SU-DHL-6 (cell line): ENCODE data around the gene BCAR1.

ENCODE experiments used
- EZH2phosphoT487 ChIP-seq: fragments of 200-600 bp; sonication (generic), shearing (Covaris generic); conservative IDR thresholded peaks from 2 replicates; pipeline ENCODE4 v1.6.1; 2018; ENCODE audit warnings: mild to moderate bottlenecking, antibody characterized with exemption, low read length, moderate library complexity, mixed read lengths
- TF ChIP-seq, protein P1 (sequence below): fragments of 200-600 bp; sonication (generic); IDR thresholded peaks from one replicate; pipeline ENCODE4 v1.5.1; 2017; ENCODE audit warnings: antibody characterized with exemption, mild to moderate bottlenecking, low read length, moderate library complexity; ENCODE audit not compliant: insufficient read depth, poor library complexity, severe bottlenecking

DNA sequence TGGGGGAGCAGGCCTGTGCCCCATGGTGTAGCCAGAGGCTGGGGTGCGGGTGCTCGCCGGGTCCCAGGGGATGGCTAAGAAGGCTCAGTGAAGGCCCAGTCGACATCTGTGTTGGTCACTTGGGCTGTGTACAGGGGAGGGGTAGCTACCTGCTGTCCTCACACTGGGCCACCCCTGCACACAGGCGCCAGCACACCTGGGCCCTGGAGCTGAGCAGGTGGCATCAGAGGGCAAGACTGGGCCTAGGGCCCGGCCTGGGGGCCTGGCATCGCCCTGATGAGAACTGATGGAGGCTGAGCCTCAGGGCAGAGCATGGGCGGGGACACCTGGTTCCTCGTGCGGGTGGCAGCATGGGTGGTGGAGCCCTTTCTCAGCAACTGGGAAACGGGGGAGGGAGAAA lies 43.6 kb downstream of the BCAR1 start:
- TF ChIP-seq, protein P1, sequence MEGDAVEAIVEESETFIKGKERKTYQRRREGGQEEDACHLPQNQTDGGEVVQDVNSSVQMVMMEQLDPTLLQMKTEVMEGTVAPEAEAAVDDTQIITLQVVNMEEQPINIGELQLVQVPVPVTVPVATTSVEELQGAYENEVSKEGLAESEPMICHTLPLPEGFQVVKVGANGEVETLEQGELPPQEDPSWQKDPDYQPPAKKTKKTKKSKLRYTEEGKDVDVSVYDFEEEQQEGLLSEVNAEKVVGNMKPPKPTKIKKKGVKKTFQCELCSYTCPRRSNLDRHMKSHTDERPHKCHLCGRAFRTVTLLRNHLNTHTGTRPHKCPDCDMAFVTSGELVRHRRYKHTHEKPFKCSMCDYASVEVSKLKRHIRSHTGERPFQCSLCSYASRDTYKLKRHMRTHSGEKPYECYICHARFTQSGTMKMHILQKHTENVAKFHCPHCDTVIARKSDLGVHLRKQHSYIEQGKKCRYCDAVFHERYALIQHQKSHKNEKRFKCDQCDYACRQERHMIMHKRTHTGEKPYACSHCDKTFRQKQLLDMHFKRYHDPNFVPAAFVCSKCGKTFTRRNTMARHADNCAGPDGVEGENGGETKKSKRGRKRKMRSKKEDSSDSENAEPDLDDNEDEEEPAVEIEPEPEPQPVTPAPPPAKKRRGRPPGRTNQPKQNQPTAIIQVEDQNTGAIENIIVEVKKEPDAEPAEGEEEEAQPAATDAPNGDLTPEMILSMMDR: no peak
- no peak for TF ChIP-seq EZH2phosphoT487
